Measurements from ENCODE around the gene CD96.
"Not testable (repeated sequence)": the region's sequence is repeated elsewhere in the genome, so short reads cannot be mapped to it uniquely, and the experiment has no call there.

Gene CD96

GRCh38 chr3:111610189-111610588, 68.2 kb downstream of the CD96 start:
- Histone ChIP-seq H3K27ac (ENCODE audit: low read depth, low read length) (no peak overlapping the region), H3K4me3 (ENCODE audit: low read depth in 1 of 2, low read length in 2 of 2) (no peak overlapping the region), H3K27me3 (ENCODE audit: control insufficient read depth in 1 of 2, insufficient read depth in 2 of 2, low read length in 2 of 2) (no peaks in the 10 kb centered on the region), H3K9ac (ENCODE audit: low read length) (no peak overlapping the region), H3K4me1 (ENCODE audit: insufficient read depth, low read length) (no peaks in the 10 kb centered on the region), H3K9me3 (ENCODE audit: low read length) (no peaks in the 10 kb centered on the region), H3K36me3 (ENCODE audit: insufficient read depth, low read length) (no peaks in the 10 kb centered on the region)

DNA sequence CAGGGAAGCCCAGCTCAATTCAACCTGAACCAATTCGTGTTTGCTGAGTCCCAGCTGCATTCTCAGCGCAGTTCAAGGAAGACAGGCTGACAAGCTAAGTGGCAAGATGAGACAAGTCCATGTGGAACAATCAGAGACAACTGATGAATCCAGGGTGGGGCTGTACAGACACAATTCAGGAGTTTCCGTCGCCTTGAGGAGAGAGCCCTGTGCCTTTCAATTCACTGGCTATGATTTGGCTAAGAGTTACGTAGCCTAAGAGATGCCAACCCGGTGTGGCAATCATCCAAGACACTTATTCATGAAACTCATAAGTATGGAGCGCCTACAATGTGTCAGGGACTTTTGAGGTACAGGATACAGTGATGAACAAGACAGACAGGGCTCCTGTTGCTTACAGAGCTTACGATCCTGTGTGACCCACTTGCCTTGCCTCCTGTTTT, 68.6 kb downstream of the CD96 start:
- Histone ChIP-seq H3K9ac (ENCODE audit: low read length) (no peak overlapping the region), H3K27me3 (ENCODE audit: control insufficient read depth in 1 of 2, insufficient read depth in 2 of 2, low read length in 2 of 2) (no peaks in the 10 kb centered on the region), H3K4me3 (ENCODE audit: low read depth in 1 of 2, low read length in 2 of 2) (no peak overlapping the region), H3K9me3 (ENCODE audit: low read length) (no peaks in the 10 kb centered on the region), H3K36me3 (ENCODE audit: insufficient read depth, low read length) (no peaks in the 10 kb centered on the region), H3K4me1 (ENCODE audit: insufficient read depth, low read length) (no peaks in the 10 kb centered on the region), H3K27ac (ENCODE audit: low read depth, low read length) (no peak overlapping the region)

- Histone ChIP-seq H3K27me3 (ENCODE audit: control insufficient read depth in 1 of 2, insufficient read depth in 2 of 2, low read length in 2 of 2) (no peaks in the 10 kb centered on the region), H3K4me1 (ENCODE audit: insufficient read depth, low read length) (no peaks in the 10 kb centered on the region), H3K9me3 (ENCODE audit: low read length) (no peaks in the 10 kb centered on the region), H3K27ac (ENCODE audit: low read depth, low read length) (no peak overlapping the region), H3K4me3 (ENCODE audit: low read depth in 1 of 2, low read length in 2 of 2) (no peak overlapping the region), H3K36me3 (ENCODE audit: insufficient read depth, low read length) (no peaks in the 10 kb centered on the region), H3K9ac (ENCODE audit: low read length) (no peak overlapping the region)
These were observed 71.3 kb downstream of the CD96 start for GRCh38 chr3:111613294-111613693.

GRCh38 chr3:111615880-111616279, 73.9 kb downstream of the CD96 start:
- Histone ChIP-seq H3K9me3 (ENCODE audit: low read length) (no peaks in the 10 kb centered on the region), H3K4me1 (ENCODE audit: insufficient read depth, low read length) (no peaks in the 10 kb centered on the region), H3K4me3 (ENCODE audit: low read depth in 1 of 2, low read length in 2 of 2) (no peak overlapping the region), H3K36me3 (ENCODE audit: insufficient read depth, low read length) (no peaks in the 10 kb centered on the region), H3K27ac (ENCODE audit: low read depth, low read length) (no peak overlapping the region), H3K9ac (ENCODE audit: low read length) (no peak overlapping the region), H3K27me3 (ENCODE audit: control insufficient read depth in 1 of 2, insufficient read depth in 2 of 2, low read length in 2 of 2) (no peaks in the 10 kb centered on the region)

DNA sequence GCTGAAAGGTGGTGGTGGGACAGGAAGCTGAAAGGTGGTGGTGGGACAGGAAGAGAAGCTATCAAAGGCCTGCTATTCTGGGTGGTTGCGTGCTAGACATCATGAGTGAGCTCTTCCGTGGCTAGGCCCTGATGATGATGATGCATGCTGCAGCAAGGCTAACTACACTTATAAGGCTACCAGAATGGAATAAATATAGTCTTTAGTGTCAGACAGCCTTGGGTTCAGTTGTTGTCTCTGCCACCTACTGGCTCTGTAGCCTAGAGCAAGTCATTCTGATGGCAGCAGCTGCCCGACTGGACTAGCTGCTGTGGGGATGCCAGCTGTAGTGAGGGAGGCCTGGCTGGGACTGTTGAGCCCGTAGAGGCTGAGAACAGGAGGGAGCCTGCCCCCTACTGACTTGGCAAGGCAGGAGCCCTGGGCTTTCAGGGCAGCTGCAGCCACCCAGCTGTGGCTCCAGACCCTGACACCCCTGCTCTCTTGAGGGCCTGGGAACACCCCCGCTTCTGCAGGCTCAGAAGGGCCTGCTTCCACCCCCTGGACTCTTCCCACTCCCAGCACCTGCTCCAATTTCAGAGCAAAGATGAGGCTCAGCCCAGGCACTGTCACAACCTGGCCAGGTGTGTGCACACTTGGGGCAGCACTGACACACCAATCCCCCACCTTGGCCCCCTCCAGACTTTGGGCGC, 74.6 kb downstream of the CD96 start:
- H3K36me3 ChIP-seq (ENCODE audit: insufficient read depth, low read length) = no peaks in the 10 kb centered on the region
- H3K4me3 ChIP-seq (ENCODE audit: low read depth in 1 of 2, low read length in 2 of 2) = no peak overlapping the region
- H3K27ac ChIP-seq (ENCODE audit: low read depth, low read length) = no peak overlapping the region
- no peaks in the 10 kb centered on the region for H3K9me3 ChIP-seq (ENCODE audit: low read length)
- H3K27me3 ChIP-seq (ENCODE audit: control insufficient read depth in 1 of 2, insufficient read depth in 2 of 2, low read length in 2 of 2) = no peaks in the 10 kb centered on the region
- H3K4me1 ChIP-seq (ENCODE audit: insufficient read depth, low read length) = no peaks in the 10 kb centered on the region
- H3K9ac ChIP-seq (ENCODE audit: low read length) = no peak overlapping the region

- no peaks in the 10 kb centered on the region for H3K9me3 ChIP-seq (ENCODE audit: low read length)
- no peaks in the 10 kb centered on the region for H3K27me3 ChIP-seq (ENCODE audit: control insufficient read depth in 1 of 2, insufficient read depth in 2 of 2, low read length in 2 of 2)
- no peak overlapping the region for H3K9ac ChIP-seq (ENCODE audit: low read length)
- no peaks in the 10 kb centered on the region for H3K36me3 ChIP-seq (ENCODE audit: insufficient read depth, low read length)
- H3K27ac ChIP-seq (ENCODE audit: low read depth, low read length) = no peak overlapping the region
- H3K4me3 ChIP-seq (ENCODE audit: low read depth in 1 of 2, low read length in 2 of 2) = no peak overlapping the region
- no peaks in the 10 kb centered on the region for H3K4me1 ChIP-seq (ENCODE audit: insufficient read depth, low read length)
These were observed 75.4 kb downstream of the CD96 start for GRCh38 chr3:111617406-111617805.

- Histone ChIP-seq H3K4me1 (ENCODE audit: insufficient read depth, low read length) (no peaks in the 10 kb centered on the region), H3K9ac (ENCODE audit: low read length) (no peak overlapping the region), H3K9me3 (ENCODE audit: low read length) (no peaks in the 10 kb centered on the region), H3K36me3 (ENCODE audit: insufficient read depth, low read length) (no peaks in the 10 kb centered on the region), H3K4me3 (ENCODE audit: low read depth in 1 of 2, low read length in 2 of 2) (no peak overlapping the region), H3K27ac (ENCODE audit: low read depth, low read length) (no peak overlapping the region), H3K27me3 (ENCODE audit: control insufficient read depth in 1 of 2, insufficient read depth in 2 of 2, low read length in 2 of 2) (no peaks in the 10 kb centered on the region)
These were observed 76.1 kb downstream of the CD96 start for GRCh38 chr3:111617912-111618601.

- Histone ChIP-seq H3K4me1 (ENCODE audit: insufficient read depth, low read length) (no peaks in the 10 kb centered on the region), H3K27ac (ENCODE audit: low read depth, low read length) (no peak overlapping the region), H3K9ac (ENCODE audit: low read length) (no peak overlapping the region), H3K9me3 (ENCODE audit: low read length) (no peaks in the 10 kb centered on the region), H3K4me3 (ENCODE audit: low read depth in 1 of 2, low read length in 2 of 2) (no peak overlapping the region), H3K27me3 (ENCODE audit: control insufficient read depth in 1 of 2, insufficient read depth in 2 of 2, low read length in 2 of 2) (no peaks in the 10 kb centered on the region), H3K36me3 (ENCODE audit: insufficient read depth, low read length) (no peaks in the 10 kb centered on the region)
These were observed 76.9 kb downstream of the CD96 start for GRCh38 chr3:111618945-111619344.

DNA sequence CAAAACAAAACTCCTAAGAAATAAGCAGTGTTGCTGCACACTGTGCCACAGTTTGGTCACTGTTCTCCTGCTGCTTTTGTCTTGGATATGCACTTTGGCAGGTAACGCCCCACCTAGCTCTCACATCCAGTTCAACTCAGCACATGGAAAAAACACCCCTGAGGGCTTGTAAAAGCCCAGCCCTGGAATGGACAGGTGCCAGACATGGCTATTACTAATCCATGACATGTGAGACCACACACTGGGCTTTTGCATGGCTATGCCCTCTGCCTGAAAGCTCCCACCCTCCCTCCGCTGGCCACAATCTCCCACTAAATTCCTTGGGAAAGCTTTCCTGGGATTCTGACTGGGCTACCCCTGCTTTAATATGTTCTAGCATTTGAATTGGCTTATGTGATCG, 77.8 kb downstream of the CD96 start:
- Histone ChIP-seq H3K27ac (ENCODE audit: low read depth, low read length) (no peak overlapping the region), H3K4me3 (ENCODE audit: low read depth in 1 of 2, low read length in 2 of 2) (no peak overlapping the region), H3K9me3 (ENCODE audit: low read length) (no peaks in the 10 kb centered on the region), H3K36me3 (ENCODE audit: insufficient read depth, low read length) (no peaks in the 10 kb centered on the region), H3K4me1 (ENCODE audit: insufficient read depth, low read length) (no peaks in the 10 kb centered on the region), H3K27me3 (ENCODE audit: control insufficient read depth in 1 of 2, insufficient read depth in 2 of 2, low read length in 2 of 2) (no peaks in the 10 kb centered on the region), H3K9ac (ENCODE audit: low read length) (no peak overlapping the region)

GRCh38 chr3:111621535-111621934, 79.5 kb downstream of the CD96 start:
- Histone ChIP-seq H3K4me1 (ENCODE audit: insufficient read depth, low read length) (no peaks in the 10 kb centered on the region), H3K27ac (ENCODE audit: low read depth, low read length) (no peak overlapping the region), H3K4me3 (ENCODE audit: low read depth in 1 of 2, low read length in 2 of 2) (no peak overlapping the region), H3K9ac (ENCODE audit: low read length) (no peak overlapping the region), H3K36me3 (ENCODE audit: insufficient read depth, low read length) (no peaks in the 10 kb centered on the region), H3K27me3 (ENCODE audit: control insufficient read depth in 1 of 2, insufficient read depth in 2 of 2, low read length in 2 of 2) (no peaks in the 10 kb centered on the region), H3K9me3 (ENCODE audit: low read length) (no peaks in the 10 kb centered on the region)

DNA sequence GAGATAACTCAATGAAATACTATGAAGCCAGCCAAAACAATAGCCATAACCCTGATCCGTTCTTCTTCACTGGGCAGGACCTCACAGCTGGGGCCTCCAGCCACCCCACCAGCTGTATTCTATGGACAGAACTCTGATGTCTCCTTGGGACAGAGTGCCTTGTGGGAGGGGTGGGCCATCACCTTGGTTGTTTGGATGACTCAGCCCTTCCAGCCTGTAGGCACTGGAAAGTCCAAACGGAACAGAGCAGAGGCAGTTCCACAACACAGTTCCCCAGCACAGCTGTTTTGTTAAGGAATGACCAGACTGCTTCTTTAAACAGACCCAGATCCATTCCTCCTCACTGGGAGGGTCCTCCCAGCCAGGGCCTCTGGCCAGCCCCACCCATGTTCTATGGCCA, 85.1 kb downstream of the CD96 start:
- Histone ChIP-seq H3K27ac (ENCODE audit: low read depth, low read length) (no peak overlapping the region), H3K36me3 (ENCODE audit: insufficient read depth, low read length) (no peaks in the 10 kb centered on the region), H3K9me3 (ENCODE audit: low read length) (no peaks in the 10 kb centered on the region), H3K4me3 (ENCODE audit: low read depth in 1 of 2, low read length in 2 of 2) (no peak overlapping the region), H3K4me1 (ENCODE audit: insufficient read depth, low read length) (no peaks in the 10 kb centered on the region), H3K9ac (ENCODE audit: low read length) (no peak overlapping the region), H3K27me3 (ENCODE audit: control insufficient read depth in 1 of 2, insufficient read depth in 2 of 2, low read length in 2 of 2) (no peaks in the 10 kb centered on the region)

GRCh38 chr3:111629018-111629417, 87.0 kb downstream of the CD96 start:
- not testable (repeated sequence) for H3K27ac ChIP-seq (ENCODE audit: low read depth, low read length); H3K9ac ChIP-seq (ENCODE audit: low read length); H3K4me3 ChIP-seq (ENCODE audit: low read depth in 1 of 2, low read length in 2 of 2); H3K36me3 ChIP-seq (ENCODE audit: insufficient read depth, low read length); H3K9me3 ChIP-seq (ENCODE audit: low read length); H3K27me3 ChIP-seq (ENCODE audit: control insufficient read depth in 1 of 2, insufficient read depth in 2 of 2, low read length in 2 of 2); H3K4me1 ChIP-seq (ENCODE audit: insufficient read depth, low read length)

Measured in muscle layer of colon (tissue), 2 donors.